Vagina (tissue), 2 donors: ENCODE results near the gene MACROD2.

Experiments
- CTCF ChIP-seq, 3 experiments: fragments of 450-650 bp in 2 of 3; fragments of 200-600 bp in 1 of 3; sonication (generic) in 1 of 3; IDR thresholded peaks; one replicate each; pipeline ENCODE4 v1.5.1; 2017 to 2019; ENCODE audit warnings: antibody characterized with exemption in 3 of 3, mild to moderate bottlenecking in 2 of 3, moderate library complexity in 2 of 3
- POLR2A ChIP-seq, 2 donors: fragments of 450-650 bp; IDR thresholded peaks; one replicate each; pipeline ENCODE4 v1.6.1; 2017; ENCODE audit warnings: antibody characterized with exemption in 2 of 2, mild to moderate bottlenecking in 2 of 2, moderate library complexity in 2 of 2
- POLR2AphosphoS5 ChIP-seq, 2 donors: sonication (generic); formaldehyde crosslinking; IDR thresholded peaks; one replicate each; pipeline ENCODE4 v1.9.0; 2017; ENCODE audit warnings: antibody characterized with exemption in 2 of 2, mild to moderate bottlenecking in 2 of 2, low read depth in 1 of 2; ENCODE audit not compliant: insufficient read depth in 1 of 2

GRCh38 chr20:14113416-14113815, 118.1 kb downstream of the MACROD2 start:
- TF ChIP-seq CTCF (IDR thresholded peaks at IDR 0.05) (no peak), POLR2A (IDR thresholded peaks at IDR 0.05) (no peak), POLR2AphosphoS5 (IDR thresholded peaks at IDR 0.05; ENCODE audit: insufficient read depth in 1 of 2, low read depth in 1 of 2) (no peak)
